SU-DHL-6 (cell line): ENCODE data around the gene CLPTM1L.

ENCODE experiments used
- CTCF ChIP-seq: fragments of 200-600 bp; sonication (generic); IDR thresholded peaks from one replicate; pipeline ENCODE4 v1.5.1; 2017; ENCODE audit warnings: antibody characterized with exemption, mild to moderate bottlenecking, low read length, moderate library complexity; ENCODE audit not compliant: insufficient read depth, poor library complexity, severe bottlenecking
- EZH2phosphoT487 ChIP-seq: fragments of 200-600 bp; sonication (generic), shearing (Covaris generic); conservative IDR thresholded peaks from 2 replicates; pipeline ENCODE4 v1.6.1; 2018; ENCODE audit warnings: mild to moderate bottlenecking, antibody characterized with exemption, low read length, moderate library complexity, mixed read lengths

- TF ChIP-seq CTCF (no peak), EZH2phosphoT487 (no peak)
These were observed 1.9 kb upstream of the CLPTM1L start for GRCh38 chr5:1346627-1347440.
